Activated T-cell treated with anti-CD3 and anti-CD28 coated beads for 4 hours (primary cell): ENCODE measurements around the gene TUSC2.
A peak's percentile ranks its signal among the peaks of the same experiment; 100 is the strongest.
"Not testable (repeated sequence)": the region's sequence is repeated elsewhere in the genome, so short reads cannot be mapped to it uniquely, and the experiment has no call there.

Experiments
- DNase-seq: peaks from one replicate; pipeline ENCODE4 v3.0.0-alpha.2; 2020

TUSC2 gene

DNA sequence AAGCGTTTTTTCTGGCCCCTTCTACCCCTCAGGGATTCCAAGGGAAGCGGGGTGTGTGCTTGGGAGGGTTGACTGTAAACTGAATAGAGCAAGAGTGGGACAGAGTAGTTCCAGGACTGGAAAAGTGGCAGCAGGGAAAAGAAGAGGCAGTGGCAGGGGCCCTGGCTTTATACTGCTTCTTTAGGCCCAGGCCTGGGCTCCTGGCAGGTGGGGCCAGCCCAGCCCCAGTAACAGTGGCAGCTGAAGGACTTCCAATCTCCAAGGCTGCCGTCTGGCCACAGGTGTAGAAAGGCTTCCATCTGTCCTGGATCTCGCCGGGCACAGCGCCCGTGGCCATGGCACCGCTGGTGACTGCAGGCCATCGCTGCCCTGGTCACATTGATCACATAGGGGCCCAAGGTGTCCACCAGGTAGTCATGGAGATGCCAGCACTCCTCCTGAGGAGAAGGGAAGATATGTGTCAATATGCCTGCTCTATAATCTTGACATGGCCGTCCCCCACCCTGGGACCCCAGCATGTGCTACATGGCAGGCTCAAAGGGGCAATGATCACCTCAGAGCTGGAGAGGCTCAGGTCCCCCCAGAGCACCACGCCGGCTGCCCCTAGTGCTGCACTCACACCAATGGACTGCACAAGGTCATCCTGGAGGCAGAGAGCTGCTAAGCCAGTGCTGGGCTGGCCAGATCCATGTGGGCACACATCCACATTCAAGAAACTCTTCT lies 34.8 kb downstream of the TUSC2 start:
- no peak for DNase-seq

DNA sequence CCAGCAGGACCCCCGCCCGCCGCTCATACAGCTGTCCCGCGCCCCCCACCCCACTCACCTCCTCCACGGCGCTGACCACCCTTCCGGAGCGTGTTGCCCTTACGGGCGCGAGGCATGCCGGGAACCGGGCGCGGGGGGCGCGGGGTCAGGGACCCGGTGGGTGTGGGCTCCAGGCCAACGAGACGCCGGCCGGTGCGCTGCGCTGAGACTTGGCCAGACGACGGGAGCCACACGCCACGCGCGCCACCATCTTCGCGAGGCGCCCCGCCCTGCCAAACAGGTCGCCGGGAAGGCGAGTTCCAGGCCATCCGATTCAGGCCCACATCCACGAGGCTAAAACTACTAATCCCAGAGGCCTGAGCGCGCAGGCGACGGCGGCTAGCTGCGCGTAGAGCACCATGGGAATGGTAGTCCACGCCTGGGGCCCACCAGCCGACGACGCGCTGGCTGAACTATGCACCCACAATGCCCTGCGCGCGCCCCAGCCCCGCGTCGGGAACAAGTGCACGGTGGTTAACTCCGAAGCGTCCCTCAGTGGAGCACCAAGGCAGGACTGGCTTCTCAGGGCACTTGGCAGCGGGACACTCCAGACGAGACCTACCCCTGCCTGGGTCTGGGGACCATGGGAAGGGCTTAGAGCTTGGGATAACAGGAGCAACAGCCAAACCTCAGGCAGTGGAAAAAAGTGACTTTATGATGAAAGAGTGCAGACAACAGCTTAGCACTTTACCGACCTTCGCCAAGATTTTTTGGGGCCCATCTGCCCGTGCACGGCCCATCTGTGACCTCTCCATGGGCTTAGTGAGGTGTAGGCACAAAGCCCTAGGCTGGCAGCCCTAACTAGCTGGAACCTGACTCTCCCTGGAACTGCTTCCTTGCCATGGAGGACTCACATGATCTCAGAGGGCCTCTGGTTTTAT lies 35.6 kb downstream of the TUSC2 start, which contains the start of gene IFRD2:
TSS of gene IFRD2 (minus strand) at position 271 of the 920 bp plus-strand sequence. CDS start at position 116, 155 bp downstream.
- DNase-seq, result peak; percentile 90

DNA sequence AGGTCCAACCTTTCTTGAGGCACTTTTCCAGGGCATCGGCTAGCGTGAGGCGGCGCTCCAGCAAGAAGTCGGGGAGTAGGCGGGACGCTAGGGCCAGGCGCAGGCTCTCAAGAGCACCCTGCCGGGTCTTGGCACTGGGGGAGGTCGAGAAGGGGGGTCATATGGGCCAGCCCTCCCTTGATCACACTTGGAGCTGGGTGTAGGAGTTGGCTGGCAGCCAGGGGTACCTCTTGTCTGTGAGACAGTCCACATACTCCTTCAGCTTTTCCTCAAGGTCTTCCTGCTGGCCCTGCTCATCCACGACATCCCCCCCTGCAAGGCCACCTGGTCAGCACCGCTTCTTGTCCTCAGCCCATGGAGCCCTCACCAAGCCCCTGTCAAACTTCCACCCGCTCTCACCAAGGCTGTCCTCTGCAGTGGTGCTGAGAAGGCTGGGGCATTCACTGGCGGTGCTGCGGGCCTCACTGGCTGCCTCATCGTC lies 37.8 kb downstream of the TUSC2 start:
- DNase-seq, result no peak

DNA sequence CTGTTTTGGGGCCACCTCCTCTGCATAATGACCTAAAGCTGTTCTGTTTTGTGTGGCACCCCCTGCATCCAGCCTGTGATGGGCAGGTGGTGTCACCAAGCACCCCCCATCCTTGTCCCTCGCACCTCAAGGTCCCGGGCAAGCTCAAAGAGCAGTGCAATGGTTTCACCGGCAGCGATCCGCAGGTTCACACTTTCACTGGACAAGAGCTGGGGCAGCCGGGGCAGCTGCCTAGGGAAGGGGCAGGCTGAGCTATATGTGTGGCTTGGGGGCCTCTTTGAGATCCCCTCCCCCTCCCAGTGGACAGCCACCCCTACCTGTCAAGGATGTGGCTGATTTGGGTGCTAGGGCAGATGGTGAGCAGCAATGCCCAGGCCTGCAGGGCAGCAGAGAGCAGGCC lies 38.9 kb downstream of the TUSC2 start:
- DNase-seq, result no peak

DNA sequence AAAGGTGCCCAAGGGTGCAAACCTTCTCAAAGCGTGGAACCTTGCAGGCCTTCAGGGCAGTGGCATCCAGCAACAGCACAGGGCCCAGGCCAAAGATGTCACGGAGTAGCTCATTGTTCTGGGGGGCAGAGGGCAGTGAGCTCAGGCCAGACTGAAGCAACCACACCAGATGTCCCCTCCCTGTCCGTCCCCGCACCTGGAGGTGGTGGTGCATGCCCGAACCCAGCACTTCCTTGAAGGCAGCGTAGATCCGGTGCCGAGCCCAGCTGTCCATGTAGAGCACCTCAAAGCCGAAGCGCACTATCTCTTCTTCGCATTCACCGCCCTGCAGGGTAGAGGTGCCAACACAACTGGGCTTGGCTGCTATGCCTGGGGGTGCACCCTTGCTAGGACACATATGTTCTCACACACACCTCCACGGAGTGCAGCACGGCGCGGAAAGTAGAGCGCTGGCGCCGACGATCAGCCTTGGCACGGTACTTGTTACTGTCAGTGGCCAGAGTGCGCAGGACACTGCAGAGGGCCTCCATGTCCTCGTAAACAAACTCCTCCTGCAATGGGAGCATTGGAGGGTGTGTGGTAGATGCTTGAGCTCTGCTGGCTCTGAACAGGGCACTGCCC lies 39.5 kb downstream of the TUSC2 start:
- no peak for DNase-seq

DNA sequence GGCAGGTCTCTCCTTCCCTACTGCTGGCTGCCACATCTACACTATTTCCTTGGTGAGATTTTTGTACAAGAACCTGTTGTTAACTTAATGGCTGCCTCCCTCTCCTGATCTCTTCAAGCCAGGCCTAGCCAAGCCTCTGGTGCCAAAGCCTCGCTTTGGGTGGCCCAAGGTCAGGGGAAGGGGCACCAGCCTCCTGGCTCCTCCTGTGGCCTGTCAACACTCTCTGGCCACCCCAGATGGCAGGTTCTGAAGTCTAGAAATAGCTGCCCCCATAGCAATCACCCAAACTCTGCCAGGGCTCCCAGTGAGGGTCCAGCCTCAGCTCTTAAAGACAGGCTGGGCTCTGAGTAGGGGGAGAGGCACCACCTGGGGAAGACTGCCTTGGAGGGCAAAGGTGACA lies 40.8 kb downstream of the TUSC2 start:
- DNase-seq, result no peak

DNA sequence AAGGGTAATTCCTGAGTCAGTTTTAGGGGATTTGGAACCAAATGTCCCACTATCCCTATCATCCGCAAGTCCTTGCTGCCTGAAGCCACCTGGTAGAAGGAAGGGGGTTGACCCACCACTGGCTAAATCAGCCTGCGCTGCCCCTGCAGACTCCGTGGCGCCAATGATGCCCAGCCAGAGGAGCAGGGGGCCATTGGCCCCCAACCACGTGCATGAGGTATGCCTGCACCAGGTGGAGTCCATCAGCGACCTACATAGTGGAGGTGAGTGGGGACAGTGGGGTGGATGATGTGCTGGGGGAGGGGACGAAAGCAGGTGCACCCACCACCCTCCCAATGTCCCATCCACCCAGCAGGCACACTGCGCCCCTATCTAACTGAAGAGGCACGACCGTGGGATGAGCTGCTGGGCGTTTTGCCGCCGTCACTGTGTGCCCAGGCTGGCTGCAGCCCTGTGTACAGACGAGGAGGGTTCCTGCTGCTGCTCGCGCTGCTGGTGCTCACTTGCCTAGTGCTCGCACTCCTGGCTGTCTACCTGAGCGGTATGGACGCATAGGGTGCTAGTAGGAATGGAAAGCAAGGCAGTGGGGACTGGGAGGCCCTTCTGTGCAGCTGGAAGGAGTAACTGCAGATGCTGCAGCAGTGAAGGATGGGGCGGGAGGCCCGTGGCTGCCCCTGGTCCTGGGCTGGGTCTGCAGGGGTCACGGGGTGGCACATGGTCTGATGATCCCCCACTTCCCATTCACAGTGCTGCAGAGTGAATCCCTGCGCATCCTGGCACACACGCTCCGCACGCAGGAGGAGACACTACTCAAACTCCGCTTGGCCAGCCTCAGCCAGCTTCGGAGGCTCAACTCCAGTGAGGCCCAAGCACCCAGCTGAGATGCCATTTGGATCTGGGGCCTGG lies 41.4 kb downstream of the TUSC2 start:
- DNase-seq, result no peak

DNA sequence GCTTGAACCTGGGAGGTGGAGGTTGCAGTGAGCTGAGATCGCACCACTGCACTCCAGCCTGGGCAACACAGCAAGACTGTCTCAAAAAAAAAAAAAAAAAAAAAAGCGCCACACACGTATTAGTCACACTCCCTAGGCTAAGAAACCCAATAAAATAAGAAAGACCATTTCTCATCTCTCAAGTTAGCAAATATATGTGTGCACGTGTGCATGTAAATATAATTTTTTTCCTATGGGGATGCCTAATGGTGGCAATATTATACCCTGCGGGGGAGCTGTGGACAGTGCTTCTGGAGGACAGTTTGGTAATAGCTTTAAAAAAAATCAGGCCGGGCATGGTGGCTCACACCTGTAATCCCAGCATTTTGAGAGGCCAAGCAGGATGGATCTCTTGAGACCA lies 43.9 kb downstream of the TUSC2 start:
- not testable (repeated sequence) for DNase-seq

DNA sequence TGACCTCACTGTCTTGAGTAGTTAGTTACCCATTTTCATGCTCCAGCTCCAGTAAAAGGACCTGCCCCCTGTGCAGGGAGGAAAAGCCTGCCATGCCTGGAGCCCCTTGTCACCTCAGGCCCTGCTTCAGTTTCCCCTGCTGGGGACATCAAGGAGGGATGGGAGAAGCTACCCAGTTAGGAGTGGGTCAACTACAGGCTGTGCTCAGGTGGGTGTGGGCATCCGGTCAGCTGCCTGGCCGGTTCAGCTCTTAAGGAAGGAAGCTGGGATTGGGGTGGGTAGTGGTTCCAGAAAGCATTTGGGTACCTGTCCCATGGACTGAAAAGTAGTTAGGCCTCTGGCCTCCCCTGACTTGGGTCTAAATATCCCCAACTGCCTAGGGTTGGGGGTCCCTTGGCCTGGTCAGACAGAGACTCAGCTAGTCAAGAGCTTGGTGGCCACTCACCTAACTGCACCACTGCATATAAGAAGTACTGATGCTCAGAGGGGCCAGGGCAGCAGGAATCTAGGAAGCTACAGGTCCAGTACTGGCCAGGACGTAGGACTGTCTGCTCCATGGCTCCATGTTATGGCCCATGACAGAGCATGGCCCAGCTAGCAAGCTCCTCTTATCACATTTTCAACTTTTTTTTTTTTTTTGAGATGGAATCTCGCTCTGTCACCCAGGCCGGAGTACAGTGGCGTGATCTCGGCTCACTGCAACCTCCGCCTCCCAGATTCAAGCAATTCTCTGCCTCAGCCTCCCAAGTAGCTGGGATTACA lies 48.6 kb downstream of the TUSC2 start:
- DNase-seq, result no peak

DNA sequence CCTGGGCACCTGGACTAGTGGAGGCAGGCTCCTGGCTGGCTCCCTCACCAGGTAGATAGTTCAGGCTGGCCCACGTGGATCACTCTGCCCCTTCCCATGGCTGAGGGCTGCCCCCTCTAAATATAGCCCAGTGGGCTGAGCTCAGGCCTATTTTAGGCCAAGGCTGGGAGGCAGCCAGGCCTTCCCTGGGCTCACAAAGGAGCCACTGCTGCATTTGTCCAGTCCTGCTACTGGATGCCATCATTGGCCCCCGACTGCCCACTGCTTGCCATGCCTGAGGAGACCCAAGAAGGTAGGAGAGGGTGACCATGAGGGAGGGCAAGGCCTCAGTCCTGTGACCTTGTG lies 49.2 kb downstream of the TUSC2 start, which contains the start of gene LSMEM2:
TSS of gene LSMEM2 (plus strand) at position 208 of the 345 bp plus-strand sequence. CDS start at position 235, 27 bp downstream.
- DNase-seq, result no peak

DNA sequence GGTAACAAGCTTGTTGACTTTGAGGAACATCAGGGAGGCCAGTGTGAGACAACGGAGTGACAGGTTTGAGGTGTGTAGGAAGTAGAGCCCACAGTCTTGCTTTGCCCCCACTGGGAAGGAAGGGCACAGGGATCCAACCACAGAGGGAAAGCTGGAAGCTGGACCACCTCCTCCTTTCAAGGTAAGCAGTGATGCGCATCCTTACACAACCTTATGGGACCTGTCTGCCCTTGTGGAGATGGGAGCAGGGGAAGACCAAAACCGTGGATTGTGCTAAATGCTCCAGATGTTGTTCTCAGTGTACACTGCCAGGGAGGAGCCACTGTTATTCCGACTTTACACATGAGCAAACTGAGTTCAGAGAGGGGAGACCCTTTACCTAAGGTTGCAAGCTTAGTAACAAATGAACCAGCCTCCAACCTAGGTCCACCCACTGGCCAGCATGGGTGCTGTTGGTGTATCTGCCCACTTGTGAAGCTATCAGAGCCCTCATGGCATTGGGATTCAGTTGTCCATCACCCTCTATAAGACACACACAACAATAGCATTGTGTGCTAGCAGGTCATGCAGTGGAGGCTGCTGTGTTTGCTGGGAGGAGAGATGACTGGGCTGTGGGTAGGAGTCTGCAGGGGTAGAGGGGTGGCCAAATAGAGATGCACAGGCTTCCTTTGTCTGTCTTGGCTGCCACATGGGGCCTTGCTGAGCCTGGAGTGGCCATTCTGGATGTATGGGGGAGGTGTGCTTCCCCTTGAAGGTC lies 49.7 kb downstream of the TUSC2 start:
- no peak for DNase-seq

DNA sequence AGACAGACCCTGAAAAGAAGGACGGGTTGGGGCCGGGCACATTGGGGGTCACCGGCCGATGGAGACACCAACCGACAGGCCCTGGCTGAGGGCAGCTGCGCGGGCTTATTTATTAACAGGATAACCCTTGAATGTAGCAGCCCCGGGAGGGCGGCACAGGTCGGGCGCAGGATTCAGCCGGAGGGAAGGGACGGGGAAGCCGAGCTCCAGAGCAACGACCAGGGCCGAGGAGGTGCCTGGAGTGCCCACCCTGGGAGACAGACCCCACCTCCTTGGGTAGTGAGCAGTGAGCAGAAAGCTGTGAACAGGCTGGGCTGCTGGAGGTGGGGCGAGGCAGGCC lies 51.3 kb downstream of the TUSC2 start:
- DNase-seq, result no peak

DNA sequence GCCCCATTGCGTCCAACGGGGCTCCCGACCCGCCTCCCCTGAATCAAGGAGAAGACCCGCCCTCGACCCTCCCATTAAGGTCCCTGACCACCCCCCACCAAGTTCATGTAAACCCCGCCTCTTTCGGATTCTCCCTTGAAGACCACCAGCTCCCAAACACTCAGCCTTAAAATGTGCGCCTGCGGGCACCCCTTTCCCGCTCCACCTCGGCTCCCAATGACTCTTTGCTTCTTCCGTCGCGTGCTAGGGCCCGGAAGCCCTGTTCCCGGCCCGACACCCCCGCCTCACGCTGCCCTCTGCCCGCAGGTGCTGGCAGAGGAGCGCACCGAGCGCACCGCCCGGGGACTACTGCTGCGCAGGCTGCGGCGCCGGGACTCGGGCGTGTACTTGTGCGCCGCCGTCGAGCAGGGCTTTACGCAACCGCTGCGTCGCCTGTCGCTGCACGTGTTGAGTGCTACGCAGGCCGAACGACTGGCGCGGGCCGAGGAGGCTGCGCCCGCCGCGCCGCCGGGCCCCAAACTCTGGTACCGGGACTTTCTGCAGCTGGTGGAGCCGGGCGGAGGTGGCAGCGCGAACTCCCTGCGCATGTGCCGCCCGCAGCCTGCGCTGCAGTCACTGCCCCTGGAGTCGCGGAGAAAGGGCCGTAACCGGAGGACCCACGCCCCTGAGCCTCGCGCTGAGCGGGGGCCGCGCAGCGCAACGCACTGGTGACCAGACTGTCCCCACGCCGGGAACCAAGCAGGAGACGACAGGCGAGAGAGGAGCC lies 51.8 kb downstream of the TUSC2 start:
- DNase-seq, result no peak

DNA sequence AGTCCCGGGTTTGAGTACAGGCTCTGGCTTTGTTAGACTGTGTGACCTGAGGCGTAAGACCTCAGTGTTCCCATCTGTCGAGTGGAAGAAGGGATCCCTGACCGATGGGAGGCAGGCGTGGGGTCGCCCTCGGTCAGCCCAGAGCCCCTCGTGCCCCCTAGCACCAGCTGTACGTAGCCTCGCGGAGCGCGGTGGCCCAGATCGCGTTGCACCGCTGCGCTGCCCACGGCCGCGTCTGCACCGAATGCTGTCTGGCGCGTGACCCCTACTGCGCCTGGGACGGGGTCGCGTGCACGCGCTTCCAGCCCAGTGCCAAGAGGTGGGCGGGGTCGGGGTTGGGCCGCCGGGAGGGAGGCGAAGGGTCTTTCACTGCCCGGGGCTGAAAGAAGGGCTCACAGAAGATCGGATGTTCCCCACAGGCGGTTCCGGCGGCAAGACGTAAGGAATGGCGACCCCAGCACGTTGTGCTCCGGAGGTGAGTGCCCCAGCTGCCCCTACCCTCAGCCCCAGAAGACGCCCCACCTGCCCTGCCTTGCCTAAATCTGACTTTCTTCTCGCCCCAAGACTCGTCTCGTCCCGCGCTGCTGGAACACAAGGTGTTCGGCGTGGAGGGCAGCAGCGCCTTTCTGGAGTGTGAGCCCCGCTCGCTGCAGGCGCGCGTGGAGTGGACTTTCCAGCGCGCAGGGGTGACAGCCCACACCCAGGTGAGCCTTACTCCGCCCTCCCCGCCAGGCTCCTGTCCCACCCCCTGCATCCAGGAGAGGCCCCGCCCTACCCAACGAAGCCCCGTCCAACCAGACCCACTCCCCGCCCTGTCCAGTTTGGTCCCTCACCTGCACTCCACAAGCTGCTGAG lies 52.7 kb downstream of the TUSC2 start:
- no peak for DNase-seq
